Sigmoid colon (tissue), 7 donors: Measurements from ENCODE around the gene SLC25A51. TPM values are rescaled to one million over a fixed set of nuclear protein-coding genes. Genes with fewer than 3 reads are reported as not detected.

ENCODE experiments used
- DNase-seq: peaks from one replicate; pipeline ENCODE4 v3.0.0-alpha.2; 2019
- H3K27ac ChIP-seq, 4 donors: fragments of 200-600 bp; sonication (generic); one replicate each; pipeline ENCODE4 v1.5.1; 2016 to 2019; ENCODE audit warnings: mild to moderate bottlenecking in 1 of 4
- H3K27me3 ChIP-seq, 3 donors: fragments of 200-600 bp; sonication (generic); one replicate each; pipeline ENCODE4 v1.5.1; 2019; ENCODE audit warnings: mild to moderate bottlenecking in 1 of 3
- H3K36me3 ChIP-seq, 4 donors: fragments of 200-600 bp; sonication (generic); one replicate each; pipeline ENCODE4 v1.5.1; 2016 to 2019
- H3K4me1 ChIP-seq, 4 donors: fragments of 200-600 bp; sonication (generic); one replicate each; pipeline ENCODE4 v1.5.1; 2017 to 2019
- H3K4me3 ChIP-seq, 4 donors: fragments of 200-600 bp; sonication (generic); one replicate each; pipeline ENCODE4 v1.5.1; 2017 to 2019; ENCODE audit warnings: mild to moderate bottlenecking in 2 of 4, moderate library complexity in 1 of 4
- H3K9me3 ChIP-seq, 4 donors: fragments of 200-600 bp in 3 of 4; sonication (generic) in 3 of 4; one replicate each; pipeline versions ENCODE4 v1.5.1 to v1.6.1; 2013 to 2019
- EP300 ChIP-seq, 4 donors: sonication (generic); formaldehyde crosslinking; IDR thresholded peaks; one replicate each; pipeline ENCODE4 v1.6.1; 2017; ENCODE audit warnings: antibody characterized with exemption in 4 of 4
- POLR2A ChIP-seq, 2 donors: fragments of 450-650 bp; IDR thresholded peaks; one replicate each; pipeline ENCODE4 v1.6.1; 2016; ENCODE audit warnings: antibody characterized with exemption in 2 of 2, mild to moderate bottlenecking in 2 of 2, moderate library complexity in 2 of 2
- POLR2AphosphoS5 ChIP-seq, 4 donors: sonication (generic); formaldehyde crosslinking; IDR thresholded peaks; one replicate each; pipeline ENCODE4 v1.6.1; 2017; ENCODE audit warnings: antibody characterized with exemption in 4 of 4
- WGBS, 2 donors: extraction: QIAGEN DNeasy Blood & Tissue Kit; methylation state at CpG; one replicate each; pipeline ENCODE4 v1.1.7; 2013; 5-methylcytosine and 5-hydroxymethylcytosine counted together
- intact Hi-C: fragments of 100-400 bp; cut with DNase I; formaldehyde crosslinking; loops from one replicate; pipeline ENCODE4 v1.15.1; 2023
- polyA plus RNA-seq, 3 donors: library from polyadenylated mRNA; stranded (reverse); fragments of 200-250 nt; gene quantifications; one replicate each; pipeline ENCODE4 v1.2.3, GENCODE V29; 2013
- small RNA-seq, 3 donors: library from RNA; depleted of rRNA; stranded (forward); fragments of <200 nt; gene quantifications; one replicate each; pipeline ENCODE3, GENCODE V24; 2016
- total RNA-seq, 4 donors: library from RNA; depleted of rRNA; stranded (reverse); fragments of >200 nt; gene quantifications; one replicate each; pipeline ENCODE4 v1.1.0, GENCODE V29; 2016
- TF ChIP-seq, protein P1 (sequence below), 4 experiments: fragments of 450-650 bp in 3 of 4; fragments of 200-600 bp in 1 of 4; IDR thresholded peaks; one replicate each; pipeline ENCODE4 v1.5.1; 2016 to 2019; ENCODE audit warnings: antibody characterized with exemption in 4 of 4, mild to moderate bottlenecking in 3 of 4, moderate library complexity in 2 of 4
- donor health status: healthy with polysubstance abuse.
- donor health status: Bipolar disorder and iron deficiency.
- donor health status: healthy.

Gene SLC25A51
- total and polyA plus RNA-seq, 7 donors: 4.2 to 31.0 (median 19.3) TPM

DNA sequence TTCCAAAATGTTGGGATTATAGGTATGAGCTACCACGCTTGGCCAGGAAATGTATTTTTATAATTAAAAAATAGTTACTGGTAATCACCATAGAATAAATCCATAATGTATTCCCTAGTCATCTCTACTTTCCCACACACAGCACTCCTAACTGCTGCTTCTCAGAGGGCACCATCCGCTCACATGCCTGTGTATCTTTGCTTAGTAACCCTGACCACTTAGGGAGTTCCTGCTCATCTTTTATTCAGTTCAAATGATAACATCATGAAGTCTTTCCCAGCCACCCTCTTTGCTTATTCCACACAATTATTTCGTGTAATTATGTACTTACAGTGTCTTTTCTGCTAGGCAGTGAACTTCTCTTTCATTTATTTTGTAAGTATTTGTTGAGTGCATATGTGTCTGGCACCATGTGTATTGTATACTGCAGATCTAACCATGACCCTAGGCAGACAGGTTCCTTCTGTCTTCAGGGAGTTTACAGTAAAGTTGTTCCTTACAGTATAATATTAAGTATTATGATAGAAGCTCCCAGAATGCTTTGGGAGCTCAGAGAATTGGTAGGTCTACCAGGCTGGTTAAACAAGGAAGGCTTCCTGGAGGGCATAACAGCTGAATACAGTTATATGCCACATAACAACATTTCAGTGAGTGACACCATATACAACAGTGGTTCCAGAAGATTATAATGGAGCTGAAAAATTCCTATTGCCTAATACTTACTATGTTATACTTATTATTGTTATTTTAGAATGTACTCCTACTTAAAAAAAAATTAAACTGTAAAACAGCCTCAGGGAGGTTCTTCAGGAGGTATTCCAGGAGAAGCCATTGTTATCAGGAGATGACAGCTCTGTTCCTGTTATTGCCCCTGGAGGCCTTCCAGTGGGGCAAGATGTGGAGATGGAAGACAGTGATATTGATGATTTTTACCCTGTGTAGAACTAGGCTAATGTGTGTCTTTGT lies 64.1 kb downstream of the SLC25A51 start:
- DNase-seq: no peak
- TF ChIP-seq POLR2A (IDR thresholded peaks at IDR 0.05) (no peak), POLR2AphosphoS5 (IDR thresholded peaks at IDR 0.05) (no peak), EP300 (IDR thresholded peaks at IDR 0.05) (no peak)
- TF ChIP-seq, protein P1, sequence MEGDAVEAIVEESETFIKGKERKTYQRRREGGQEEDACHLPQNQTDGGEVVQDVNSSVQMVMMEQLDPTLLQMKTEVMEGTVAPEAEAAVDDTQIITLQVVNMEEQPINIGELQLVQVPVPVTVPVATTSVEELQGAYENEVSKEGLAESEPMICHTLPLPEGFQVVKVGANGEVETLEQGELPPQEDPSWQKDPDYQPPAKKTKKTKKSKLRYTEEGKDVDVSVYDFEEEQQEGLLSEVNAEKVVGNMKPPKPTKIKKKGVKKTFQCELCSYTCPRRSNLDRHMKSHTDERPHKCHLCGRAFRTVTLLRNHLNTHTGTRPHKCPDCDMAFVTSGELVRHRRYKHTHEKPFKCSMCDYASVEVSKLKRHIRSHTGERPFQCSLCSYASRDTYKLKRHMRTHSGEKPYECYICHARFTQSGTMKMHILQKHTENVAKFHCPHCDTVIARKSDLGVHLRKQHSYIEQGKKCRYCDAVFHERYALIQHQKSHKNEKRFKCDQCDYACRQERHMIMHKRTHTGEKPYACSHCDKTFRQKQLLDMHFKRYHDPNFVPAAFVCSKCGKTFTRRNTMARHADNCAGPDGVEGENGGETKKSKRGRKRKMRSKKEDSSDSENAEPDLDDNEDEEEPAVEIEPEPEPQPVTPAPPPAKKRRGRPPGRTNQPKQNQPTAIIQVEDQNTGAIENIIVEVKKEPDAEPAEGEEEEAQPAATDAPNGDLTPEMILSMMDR (IDR thresholded peaks at IDR 0.05): no peak
- Histone ChIP-seq H3K27me3 (no peaks in the 10 kb centered on the region), H3K4me3 (no peak overlapping the region), H3K27ac (no peak overlapping the region), H3K9me3 (no peaks in the 10 kb centered on the region), H3K36me3 (peaks cover 0 to 10% (median 0%) of the 10 kb centered on the region in 4 donors), H3K4me1 (no peaks in the 10 kb centered on the region)
- WGBS, 2 donors: 94 to 96% methylated on average over 3 of the region's 3 CpGs
- intact Hi-C loops: no loop called here

Small RNA genes within 50 kb of the gene (small RNA-seq; reads per million reads assigned to genes)
- gene RNU7-124P: 0 reads per million in 3 donors

Other genes with a start within 250 kb of the SLC25A51 start
- 1 to 10 TPM; 5.3 to 9.7 (median 7.9) TPM for gene TRMT10B, start 150.3 kb downstream of the SLC25A51 start, total RNA-seq
- gene TRMT10B, start 150.3 kb downstream of the SLC25A51 start, polyA plus RNA-seq: 1 to 10 TPM; 1.8 to 6.0 (median 5.7) TPM
- 10 to 100 TPM; 38.7 to 44.6 (median 41.3) TPM for gene EXOSC3, start 119.1 kb downstream of the SLC25A51 start, total RNA-seq
- 10 to 100 TPM; 13.8 to 40.7 (median 29.1) TPM for gene EXOSC3, start 119.1 kb downstream of the SLC25A51 start, polyA plus RNA-seq
- 10 to 100 TPM; 29.1 to 49.3 (median 40.6) TPM for gene DCAF10, start 103.3 kb downstream of the SLC25A51 start, total RNA-seq
- gene DCAF10, start 103.3 kb downstream of the SLC25A51 start, polyA plus RNA-seq: 1 to 10 TPM; 4.8 to 9.9 (median 8.6) TPM
- 10 to 100 TPM in 3 of 4 donors, 1 to 10 TPM in 1; 6.8 to 33.7 (median 10.3) TPM for gene SHB, start 165.1 kb upstream of the SLC25A51 start, total RNA-seq
- 10 to 100 TPM in 2 of 3 donors, 1 to 10 TPM in 1; 9.5 to 11.7 (median 10.2) TPM for gene SHB, start 165.1 kb upstream of the SLC25A51 start, polyA plus RNA-seq